Measurements from ENCODE around the gene CDC42BPA. TPM values are rescaled to one million over a fixed set of nuclear protein-coding genes. Genes with fewer than 3 reads are reported as not detected.

The CDC42BPA gene
- total RNA-seq, 1 donor from 2014 or later: 42.7 TPM

- H3K36me3 ChIP-seq: no peaks in the 10 kb centered on the region
- no peaks in the 10 kb centered on the region for H3K9me3 ChIP-seq
- H3K27ac ChIP-seq: no peak overlapping the region
- H3K4me1 ChIP-seq: no peaks in the 10 kb centered on the region
- H3K4me3 ChIP-seq: no peak overlapping the region
- intact Hi-C loops (cut with DNase I): no loop called here
- TF ChIP-seq POLR2A (IDR thresholded peaks at IDR 0.05) (no peak), POLR2AphosphoS5 (IDR thresholded peaks at IDR 0.05; ENCODE audit: insufficient read depth in 1 of 2, low read depth in 1 of 2) (no peak)
- TF ChIP-seq, protein P1, sequence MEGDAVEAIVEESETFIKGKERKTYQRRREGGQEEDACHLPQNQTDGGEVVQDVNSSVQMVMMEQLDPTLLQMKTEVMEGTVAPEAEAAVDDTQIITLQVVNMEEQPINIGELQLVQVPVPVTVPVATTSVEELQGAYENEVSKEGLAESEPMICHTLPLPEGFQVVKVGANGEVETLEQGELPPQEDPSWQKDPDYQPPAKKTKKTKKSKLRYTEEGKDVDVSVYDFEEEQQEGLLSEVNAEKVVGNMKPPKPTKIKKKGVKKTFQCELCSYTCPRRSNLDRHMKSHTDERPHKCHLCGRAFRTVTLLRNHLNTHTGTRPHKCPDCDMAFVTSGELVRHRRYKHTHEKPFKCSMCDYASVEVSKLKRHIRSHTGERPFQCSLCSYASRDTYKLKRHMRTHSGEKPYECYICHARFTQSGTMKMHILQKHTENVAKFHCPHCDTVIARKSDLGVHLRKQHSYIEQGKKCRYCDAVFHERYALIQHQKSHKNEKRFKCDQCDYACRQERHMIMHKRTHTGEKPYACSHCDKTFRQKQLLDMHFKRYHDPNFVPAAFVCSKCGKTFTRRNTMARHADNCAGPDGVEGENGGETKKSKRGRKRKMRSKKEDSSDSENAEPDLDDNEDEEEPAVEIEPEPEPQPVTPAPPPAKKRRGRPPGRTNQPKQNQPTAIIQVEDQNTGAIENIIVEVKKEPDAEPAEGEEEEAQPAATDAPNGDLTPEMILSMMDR (IDR thresholded peaks at IDR 0.05): no peak
- H3K27me3 ChIP-seq: no peaks in the 10 kb centered on the region
- no peak for DNase-seq (ENCODE audit: extremely low spot score in 2 of 2)
These were observed 256.0 kb downstream of the CDC42BPA start for GRCh38 chr1:227062306-227062705.

- H3K4me1 ChIP-seq: no peaks in the 10 kb centered on the region
- TF ChIP-seq POLR2A (IDR thresholded peaks at IDR 0.05) (no peak), POLR2AphosphoS5 (IDR thresholded peaks at IDR 0.05; ENCODE audit: insufficient read depth in 1 of 2, low read depth in 1 of 2) (no peak)
- TF ChIP-seq, protein P1 (IDR thresholded peaks at IDR 0.05): no peak
- H3K36me3 ChIP-seq: no peaks in the 10 kb centered on the region
- no peak for DNase-seq (ENCODE audit: extremely low spot score in 2 of 2)
- H3K27me3 ChIP-seq: no peaks in the 10 kb centered on the region
- no peak overlapping the region for H3K27ac ChIP-seq
- no peaks in the 10 kb centered on the region for H3K9me3 ChIP-seq
- H3K4me3 ChIP-seq: no peak overlapping the region
- intact Hi-C loops (cut with DNase I): no loop called here
These were observed 259.2 kb downstream of the CDC42BPA start for GRCh38 chr1:227059076-227059475.

GRCh38 chr1:227058321-227058751 is 260.0 kb downstream of the CDC42BPA start:
- no peak for DNase-seq (ENCODE audit: extremely low spot score in 2 of 2)
- intact Hi-C loops (cut with DNase I): no loop called here
- no peak overlapping the region for H3K27ac ChIP-seq
- H3K4me1 ChIP-seq: no peaks in the 10 kb centered on the region
- TF ChIP-seq POLR2A (IDR thresholded peaks at IDR 0.05): no peak
- TF ChIP-seq POLR2AphosphoS5 (IDR thresholded peaks at IDR 0.05; ENCODE audit: insufficient read depth in 1 of 2, low read depth in 1 of 2): no peak
- TF ChIP-seq, protein P1 (IDR thresholded peaks at IDR 0.05): no peak
- H3K27me3 ChIP-seq: no peaks in the 10 kb centered on the region
- no peaks in the 10 kb centered on the region for H3K36me3 ChIP-seq
- no peaks in the 10 kb centered on the region for H3K9me3 ChIP-seq
- no peak overlapping the region for H3K4me3 ChIP-seq

- no peaks in the 10 kb centered on the region for H3K9me3 ChIP-seq
- intact Hi-C loops (cut with DNase I): no loop called here
- no peak overlapping the region for H3K4me3 ChIP-seq
- DNase-seq (ENCODE audit: extremely low spot score in 2 of 2): no peak
- H3K27me3 ChIP-seq: no peaks in the 10 kb centered on the region
- no peak overlapping the region for H3K27ac ChIP-seq
- no peak for TF ChIP-seq POLR2A (IDR thresholded peaks at IDR 0.05)
- no peak for TF ChIP-seq POLR2AphosphoS5 (IDR thresholded peaks at IDR 0.05; ENCODE audit: insufficient read depth in 1 of 2, low read depth in 1 of 2)
- TF ChIP-seq, protein P1 (IDR thresholded peaks at IDR 0.05): no peak
- no peaks in the 10 kb centered on the region for H3K36me3 ChIP-seq
- no peaks in the 10 kb centered on the region for H3K4me1 ChIP-seq
These were observed 269.0 kb downstream of the CDC42BPA start for GRCh38 chr1:227049253-227049652.

GRCh38 chr1:227043755-227044154 is 274.5 kb downstream of the CDC42BPA start:
- no peak for TF ChIP-seq POLR2A (IDR thresholded peaks at IDR 0.05)
- TF ChIP-seq, protein P1 (IDR thresholded peaks at IDR 0.05): no peak
- TF ChIP-seq POLR2AphosphoS5 (IDR thresholded peaks at IDR 0.05; ENCODE audit: insufficient read depth in 1 of 2, low read depth in 1 of 2): no peak
- no peak for DNase-seq (ENCODE audit: extremely low spot score in 2 of 2)
- Histone ChIP-seq H3K36me3 (peaks cover 0 to 3% of the 10 kb centered on the region in 2 donors), H3K4me1 (no peaks in the 10 kb centered on the region), H3K4me3 (no peak overlapping the region), H3K27ac (no peak overlapping the region), H3K27me3 (no peaks in the 10 kb centered on the region), H3K9me3 (no peaks in the 10 kb centered on the region)
- intact Hi-C loops (cut with DNase I): no loop called here
